HG02588 (cell line): Measurements from ENCODE around the gene ADARB1.

Experiments
- ATAC-seq: cut with Tn5 transposase; IDR thresholded peaks from one replicate; pipeline ENCODE4 v1.9.1; 2021; ENCODE audit warnings: mild to moderate bottlenecking, moderate library complexity; ENCODE audit not compliant: unreplicated experiment

Gene ADARB1

GRCh38 chr21:45190013-45190412 lies 115.6 kb downstream of the ADARB1 start:
- no peak for ATAC-seq

GRCh38 chr21:45192332-45192731 lies 118.0 kb downstream of the ADARB1 start:
- no peak for ATAC-seq

GRCh38 chr21:45196620-45197019 lies 122.2 kb downstream of the ADARB1 start:
- no peak for ATAC-seq

GRCh38 chr21:45199201-45199600 lies 124.8 kb downstream of the ADARB1 start:
- no peak for ATAC-seq

GRCh38 chr21:45200031-45200430 lies 125.7 kb downstream of the ADARB1 start:
- ATAC-seq = no peak

GRCh38 chr21:45200581-45201296 lies 126.4 kb downstream of the ADARB1 start:
- ATAC-seq = no peak

- ATAC-seq = no peak
These were observed 128.0 kb downstream of the ADARB1 start for GRCh38 chr21:45202344-45202743.

- no peak for ATAC-seq
These were observed 128.5 kb downstream of the ADARB1 start for GRCh38 chr21:45202889-45203288.

GRCh38 chr21:45203983-45204382 lies 129.6 kb downstream of the ADARB1 start:
- no peak for ATAC-seq

GRCh38 chr21:45204395-45204794 lies 130.0 kb downstream of the ADARB1 start:
- no peak for ATAC-seq

GRCh38 chr21:45207839-45208626 lies 133.7 kb downstream of the ADARB1 start:
- ATAC-seq = no peak

- ATAC-seq = no peak
These were observed 134.2 kb downstream of the ADARB1 start for GRCh38 chr21:45208627-45208951.

- no peak for ATAC-seq
These were observed 134.7 kb downstream of the ADARB1 start for GRCh38 chr21:45209046-45209445.

- ATAC-seq = no peak
These were observed 135.4 kb downstream of the ADARB1 start for GRCh38 chr21:45209685-45210284.

- ATAC-seq = no peak
These were observed 136.1 kb downstream of the ADARB1 start for GRCh38 chr21:45210461-45210983.

- no peak for ATAC-seq
These were observed 137.3 kb downstream of the ADARB1 start for GRCh38 chr21:45211661-45212060.

GRCh38 chr21:45213392-45213791 lies 139.0 kb downstream of the ADARB1 start:
- no peak for ATAC-seq

- ATAC-seq = no peak
These were observed 140.8 kb downstream of the ADARB1 start for GRCh38 chr21:45215213-45215612.

GRCh38 chr21:45217010-45217409 lies 142.6 kb downstream of the ADARB1 start:
- ATAC-seq = no peak

GRCh38 chr21:45219517-45219916 lies 145.1 kb downstream of the ADARB1 start:
- ATAC-seq = no peak

- no peak for ATAC-seq
These were observed 145.7 kb downstream of the ADARB1 start for GRCh38 chr21:45220071-45220481.
